GM20000 (cell line): ENCODE results near the gene GAGE12G.
"Not testable (repeated sequence)": the region's sequence is repeated elsewhere in the genome, so short reads cannot be mapped to it uniquely, and the experiment has no call there.

Experiments used
- DNase-seq: peaks from one replicate; pipeline ENCODE4 v3.0.0; 2012; ENCODE audit warnings: low spot score
- TF ChIP-seq, protein P1 (sequence below): IDR thresholded peaks from 2 replicates; pipeline ENCODE4 v1.5.1; 2012; ENCODE audit warnings: mild to moderate bottlenecking, control low read depth; ENCODE audit errors: extremely low read depth, missing control alignments

GAGE12G gene, protein sequence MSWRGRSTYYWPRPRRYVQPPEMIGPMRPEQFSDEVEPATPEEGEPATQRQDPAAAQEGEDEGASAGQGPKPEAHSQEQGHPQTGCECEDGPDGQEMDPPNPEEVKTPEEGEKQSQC

DNA sequence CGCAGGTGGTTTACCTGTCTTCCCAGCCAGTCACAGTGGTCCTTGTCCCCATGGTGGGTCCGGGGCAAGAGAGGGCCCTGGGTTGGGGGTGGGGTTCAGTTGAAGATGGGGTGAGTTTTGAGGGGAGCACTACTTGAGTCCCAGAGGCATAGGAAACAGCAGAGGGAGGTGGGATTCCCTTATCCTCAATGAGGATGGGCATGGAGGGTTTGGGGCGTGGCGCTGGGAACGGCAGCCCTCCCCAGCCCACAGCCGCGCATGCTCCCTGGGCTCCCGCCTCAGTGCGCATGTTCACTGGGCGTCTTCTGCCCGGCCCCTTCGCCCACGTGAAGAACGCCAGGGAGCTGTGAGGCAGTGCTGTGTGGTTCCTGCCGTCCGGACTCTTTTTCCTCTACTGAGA lies at the start of gene GAGE12G:
TSS of gene GAGE12G (plus strand) at position 301 of the 400 bp plus-strand sequence. CDS start 1,155 bp downstream, outside the sequence.
- DNase-seq: not testable (repeated sequence)

GRCh38 chrX:49531877-49532276 lies 38.3 kb upstream of the GAGE12G start, which contains the start of gene GAGE12C:
TSS of gene GAGE12C (plus strand) at chrX:49532177. CDS start at chrX:49533332, 1,155 bp downstream.
- DNase-seq: not testable (repeated sequence)

DNA sequence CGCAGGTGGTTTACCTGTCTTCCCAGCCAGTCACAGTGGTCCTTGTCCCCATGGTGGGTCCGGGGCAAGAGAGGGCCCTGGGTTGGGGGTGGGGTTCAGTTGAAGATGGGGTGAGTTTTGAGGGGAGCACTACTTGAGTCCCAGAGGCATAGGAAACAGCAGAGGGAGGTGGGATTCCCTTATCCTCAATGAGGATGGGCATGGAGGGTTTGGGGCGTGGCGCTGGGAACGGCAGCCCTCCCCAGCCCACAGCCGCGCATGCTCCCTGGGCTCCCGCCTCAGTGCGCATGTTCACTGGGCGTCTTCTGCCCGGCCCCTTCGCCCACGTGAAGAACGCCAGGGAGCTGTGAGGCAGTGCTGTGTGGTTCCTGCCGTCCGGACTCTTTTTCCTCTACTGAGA lies 28.8 kb upstream of the GAGE12G start, which contains the start of gene GAGE12D:
TSS of gene GAGE12D (plus strand) at position 301 of the 400 bp plus-strand sequence. CDS start 1,155 bp downstream, outside the sequence.
- DNase-seq: not testable (repeated sequence)

- DNase-seq: not testable (repeated sequence)
Observed at GRCh38 chrX:49550989-49551388, 19.2 kb upstream of the GAGE12G start, which contains the start of gene GAGE12E. TSS of gene GAGE12E (plus strand) at chrX:49551289. CDS start at chrX:49552444, 1,155 bp downstream.

DNA sequence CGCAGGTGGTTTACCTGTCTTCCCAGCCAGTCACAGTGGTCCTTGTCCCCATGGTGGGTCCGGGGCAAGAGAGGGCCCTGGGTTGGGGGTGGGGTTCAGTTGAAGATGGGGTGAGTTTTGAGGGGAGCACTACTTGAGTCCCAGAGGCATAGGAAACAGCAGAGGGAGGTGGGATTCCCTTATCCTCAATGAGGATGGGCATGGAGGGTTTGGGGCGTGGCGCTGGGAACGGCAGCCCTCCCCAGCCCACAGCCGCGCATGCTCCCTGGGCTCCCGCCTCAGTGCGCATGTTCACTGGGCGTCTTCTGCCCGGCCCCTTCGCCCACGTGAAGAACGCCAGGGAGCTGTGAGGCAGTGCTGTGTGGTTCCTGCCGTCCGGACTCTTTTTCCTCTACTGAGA lies 9.7 kb upstream of the GAGE12G start, which contains the start of gene GAGE12F:
TSS of gene GAGE12F (plus strand) at position 301 of the 400 bp plus-strand sequence. CDS start 1,155 bp downstream, outside the sequence.
- DNase-seq: not testable (repeated sequence)

DNA sequence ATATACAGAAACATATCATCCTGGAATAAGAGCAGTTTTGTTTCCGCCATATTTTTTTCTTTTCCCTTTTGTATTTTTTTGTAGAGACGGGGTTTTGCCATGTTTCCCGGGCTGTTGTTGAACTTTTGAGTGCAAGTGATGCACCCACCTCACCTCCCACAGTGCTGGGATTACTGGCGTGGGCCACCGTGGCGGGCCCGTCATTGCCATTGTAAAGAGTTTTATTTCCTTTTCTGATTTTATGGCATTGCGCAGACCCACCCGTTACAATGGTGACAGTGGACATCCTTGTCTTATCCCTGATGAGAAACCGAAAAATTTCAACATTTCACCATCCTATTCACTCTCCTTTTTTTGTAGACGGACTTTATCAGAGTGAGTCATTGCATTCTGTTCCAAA lies 1.5 kb upstream of the GAGE12G start:
- DNase-seq: not testable (repeated sequence)

- DNase-seq: not testable (repeated sequence)
Observed at GRCh38 chrX:49569152-49569551, 1.0 kb upstream of the GAGE12G start.

GRCh38 chrX:49579649-49580048 lies 9.4 kb downstream of the GAGE12G start, which contains the start of gene GAGE12H:
TSS of gene GAGE12H (plus strand) at chrX:49579949. CDS start at chrX:49581104, 1,155 bp downstream.
- not testable (repeated sequence) for DNase-seq

- not testable (repeated sequence) for DNase-seq
Observed at GRCh38 chrX:49589196-49589595, 19.0 kb downstream of the GAGE12G start, which contains the start of gene GAGE2A. TSS of gene GAGE2A (plus strand) at chrX:49589496. CDS start at chrX:49590651, 1,155 bp downstream.

GRCh38 chrX:49589769-49590478 lies 19.7 kb downstream of the GAGE12G start:
- DNase-seq: not testable (repeated sequence)

DNA sequence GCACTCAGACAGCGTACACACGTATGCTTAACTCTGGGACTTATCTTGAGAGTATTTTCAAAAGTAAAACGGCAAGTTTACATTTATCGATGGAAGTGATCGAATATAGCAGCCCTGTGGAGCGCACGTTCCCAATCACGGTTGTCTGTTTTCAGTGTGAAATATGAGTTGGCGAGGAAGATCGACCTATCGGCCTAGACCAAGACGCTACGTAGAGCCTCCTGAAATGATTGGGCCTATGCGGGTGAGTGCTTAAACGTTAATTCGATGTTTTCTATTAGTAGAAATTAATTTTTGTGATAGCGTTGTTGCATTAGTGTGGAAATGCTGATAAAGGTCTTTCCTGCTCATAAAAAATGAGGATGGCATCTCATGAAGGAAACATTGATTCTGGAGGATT lies 20.3 kb downstream of the GAGE12G start:
- not testable (repeated sequence) for DNase-seq

DNA sequence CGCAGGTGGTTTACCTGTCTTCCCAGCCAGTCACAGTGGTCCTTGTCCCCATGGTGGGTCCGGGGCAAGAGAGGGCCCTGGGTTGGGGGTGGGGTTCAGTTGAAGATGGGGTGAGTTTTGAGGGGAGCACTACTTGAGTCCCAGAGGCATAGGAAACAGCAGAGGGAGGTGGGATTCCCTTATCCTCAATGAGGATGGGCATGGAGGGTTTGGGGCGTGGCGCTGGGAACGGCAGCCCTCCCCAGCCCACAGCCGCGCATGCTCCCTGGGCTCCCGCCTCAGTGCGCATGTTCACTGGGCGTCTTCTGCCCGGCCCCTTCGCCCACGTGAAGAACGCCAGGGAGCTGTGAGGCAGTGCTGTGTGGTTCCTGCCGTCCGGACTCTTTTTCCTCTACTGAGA lies 28.5 kb downstream of the GAGE12G start, which contains the start of gene GAGE1:
TSS of gene GAGE1 (plus strand) at position 301 of the 400 bp plus-strand sequence. CDS start 1,155 bp downstream, outside the sequence.
- DNase-seq: not testable (repeated sequence)

- TF ChIP-seq, protein P1, sequence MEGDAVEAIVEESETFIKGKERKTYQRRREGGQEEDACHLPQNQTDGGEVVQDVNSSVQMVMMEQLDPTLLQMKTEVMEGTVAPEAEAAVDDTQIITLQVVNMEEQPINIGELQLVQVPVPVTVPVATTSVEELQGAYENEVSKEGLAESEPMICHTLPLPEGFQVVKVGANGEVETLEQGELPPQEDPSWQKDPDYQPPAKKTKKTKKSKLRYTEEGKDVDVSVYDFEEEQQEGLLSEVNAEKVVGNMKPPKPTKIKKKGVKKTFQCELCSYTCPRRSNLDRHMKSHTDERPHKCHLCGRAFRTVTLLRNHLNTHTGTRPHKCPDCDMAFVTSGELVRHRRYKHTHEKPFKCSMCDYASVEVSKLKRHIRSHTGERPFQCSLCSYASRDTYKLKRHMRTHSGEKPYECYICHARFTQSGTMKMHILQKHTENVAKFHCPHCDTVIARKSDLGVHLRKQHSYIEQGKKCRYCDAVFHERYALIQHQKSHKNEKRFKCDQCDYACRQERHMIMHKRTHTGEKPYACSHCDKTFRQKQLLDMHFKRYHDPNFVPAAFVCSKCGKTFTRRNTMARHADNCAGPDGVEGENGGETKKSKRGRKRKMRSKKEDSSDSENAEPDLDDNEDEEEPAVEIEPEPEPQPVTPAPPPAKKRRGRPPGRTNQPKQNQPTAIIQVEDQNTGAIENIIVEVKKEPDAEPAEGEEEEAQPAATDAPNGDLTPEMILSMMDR: no peak
- DNase-seq: no peak
Observed at GRCh38 chrX:49610718-49611310, 40.6 kb downstream of the GAGE12G start.

DNA sequence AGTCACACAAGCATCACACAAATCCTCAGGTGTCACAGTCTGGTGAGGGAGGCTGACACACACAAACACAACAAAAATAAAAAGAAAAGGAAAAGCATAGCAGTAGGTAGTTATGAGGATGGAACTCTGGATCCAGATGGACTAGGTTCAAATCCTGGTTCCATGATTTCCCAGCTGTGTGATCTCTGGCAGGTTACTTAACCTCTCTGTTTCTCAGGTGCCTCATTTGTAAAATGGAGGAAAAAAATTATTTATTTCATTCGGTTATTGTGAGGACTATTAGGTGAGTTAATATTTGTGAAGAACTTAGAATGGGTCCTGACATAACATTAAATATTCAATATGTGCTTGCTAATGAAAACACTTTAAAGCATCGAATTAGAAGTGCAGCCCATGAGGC lies 48.4 kb downstream of the GAGE12G start:
- TF ChIP-seq, protein P1: no peak
- no peak for DNase-seq
